IMR-90 (cell line): ENCODE data around the gene TEX53. TPM values are rescaled to one million over a fixed set of nuclear protein-coding genes. Genes with fewer than 3 reads are reported as not detected.

Experiments used
- ATAC-seq: fragments of 200-7000 bp; cut with Tn5 transposase; 2 replicates; pipeline ENCODE4 v1.9.1; 2020; ENCODE audit warnings: low read depth, mild to moderate bottlenecking, moderate library complexity
- BruUV-seq: library from RNA; stranded (reverse); fragments of 400-500 nt; replicated peaks from 2 replicates; lab custom pipeline; 2021; lab: Mats Ljungman, UMichigan
- CTCF ChIA-PET: fragments of 300-600 bp; formaldehyde crosslinking; extraction: SDS; loops from one replicate; lab custom pipeline; 2021; ENCODE audit warnings: antibody characterized with exemption; lab: Yijun Ruan, JAX
- POLR2A ChIA-PET: fragments of 300-600 bp; sonication (Branson Sonifier 250); formaldehyde crosslinking; loops from one replicate; lab custom pipeline; 2022; ENCODE audit warnings: antibody characterized with exemption; ENCODE audit not compliant: unreplicated experiment; lab: Charles Lee
- DNase-seq: peaks from one replicate; pipeline ENCODE4 v3.0.0; 2013
- H2AFZ ChIP-seq: replicated peaks from 2 replicates; pipeline ENCODE3; 2013; ENCODE audit warnings: low read length, mild to moderate bottlenecking; ENCODE audit not compliant: poor library complexity
- H2AK5ac ChIP-seq: 2 replicates; pipeline ENCODE4 v1.6.1; 2013; ENCODE audit warnings: low read depth, low read length, inconsistent platforms
- H2AK9ac ChIP-seq: replicated peaks from 2 replicates; pipeline ENCODE3; 2013; ENCODE audit warnings: mild to moderate bottlenecking, low read depth, low read length, moderate library complexity; ENCODE audit not compliant: poor library complexity
- H2BK120ac ChIP-seq: 2 replicates; pipeline ENCODE4 v1.6.1; 2013; ENCODE audit warnings: low read depth, low read length, inconsistent platforms
- H2BK15ac ChIP-seq: 3 replicates; pipeline ENCODE4 v1.6.1; 2013; ENCODE audit warnings: low read depth, low read length, inconsistent platforms
- H2BK20ac ChIP-seq: 2 replicates; pipeline ENCODE4 v1.6.1; 2013; ENCODE audit warnings: low read depth, mild to moderate bottlenecking, inconsistent platforms, low read length, moderate library complexity
- H2BK5ac ChIP-seq: 2 replicates; pipeline ENCODE4 v1.6.1; 2013; ENCODE audit warnings: mild to moderate bottlenecking, low read depth, low read length, inconsistent platforms; ENCODE audit not compliant: poor library complexity, severe bottlenecking
- H3K14ac ChIP-seq: replicated peaks from 2 replicates; pipeline ENCODE4 v1.6.1; 2013; ENCODE audit warnings: low read depth, low read length, inconsistent platforms
- H3K18ac ChIP-seq: 2 replicates; pipeline ENCODE4 v1.6.1; 2013; ENCODE audit warnings: low read depth, low read length, control low read depth
- H3K23ac ChIP-seq: 2 replicates; pipeline ENCODE4 v1.6.1; 2013; ENCODE audit warnings: low read depth, low read length, inconsistent platforms
- H3K27ac ChIP-seq: 2 replicates; pipeline ENCODE4 v1.5.1; 2013; ENCODE audit warnings: mild to moderate bottlenecking, control low read depth, low read length; ENCODE audit not compliant: insufficient read depth
- H3K27me3 ChIP-seq: 2 replicates; pipeline ENCODE4 v1.6.1; 2013; ENCODE audit warnings: low read length; ENCODE audit not compliant: control insufficient read depth, insufficient read depth
- H3K36me3 ChIP-seq: 2 replicates; pipeline ENCODE4 v1.6.1; 2013; ENCODE audit warnings: low read length, mixed read lengths; ENCODE audit not compliant: control insufficient read depth, insufficient read depth
- H3K4ac ChIP-seq: 2 replicates; pipeline ENCODE4 v1.6.1; 2013; ENCODE audit warnings: low read depth, low read length, inconsistent platforms
- H3K4me1 ChIP-seq: 2 replicates; pipeline ENCODE4 v1.6.1; 2013; ENCODE audit warnings: low read length, mixed read lengths; ENCODE audit not compliant: control insufficient read depth, insufficient read depth
- H3K4me2 ChIP-seq: 2 replicates; pipeline ENCODE4 v1.6.1; 2013; ENCODE audit warnings: low read depth, mild to moderate bottlenecking, control low read depth, low read length, moderate library complexity
- H3K4me3 ChIP-seq: 2 replicates; pipeline ENCODE4 v1.5.1; 2013; ENCODE audit warnings: low read depth, mild to moderate bottlenecking, control low read depth, low read length, moderate library complexity; ENCODE audit not compliant: insufficient read depth
- H3K56ac ChIP-seq: 2 replicates; pipeline ENCODE4 v1.6.1; 2013; ENCODE audit warnings: low read length, inconsistent platforms; ENCODE audit not compliant: insufficient read depth; ENCODE audit errors: extremely low read depth
- H3K79me1 ChIP-seq, 2 experiments: 2 replicates each; pipeline ENCODE4 v1.6.1; 2013; ENCODE audit warnings: low read length in 2 of 2, inconsistent platforms in 1 of 2, low read depth in 1 of 2
- H3K9ac ChIP-seq: 2 replicates; pipeline ENCODE4 v1.6.1; 2013; ENCODE audit warnings: low read depth, low read length, control low read depth
- H3K9me1 ChIP-seq: 2 replicates; pipeline ENCODE4 v1.6.1; 2013; ENCODE audit warnings: low read length, inconsistent platforms; ENCODE audit not compliant: insufficient read depth
- H3K9me3 ChIP-seq: 2 replicates; pipeline ENCODE4 v1.6.1; 2013; ENCODE audit warnings: low read length; ENCODE audit not compliant: control insufficient read depth, insufficient read depth
- H4K20me1 ChIP-seq: 2 replicates; pipeline ENCODE4 v1.6.1; 2013; ENCODE audit warnings: low read length, inconsistent platforms; ENCODE audit not compliant: insufficient read depth
- H4K5ac ChIP-seq: 2 replicates; pipeline ENCODE4 v1.6.1; 2013; ENCODE audit warnings: mild to moderate bottlenecking, low read depth, low read length, control low read depth
- H4K8ac ChIP-seq, 2 experiments: 2 replicates each; pipeline ENCODE4 v1.6.1; 2013; ENCODE audit warnings: low read depth in 2 of 2, low read length in 2 of 2, control low read depth in 1 of 2, inconsistent platforms in 1 of 2
- H4K91ac ChIP-seq: 2 replicates; pipeline ENCODE4 v1.6.1; 2013; ENCODE audit warnings: low read depth, low read length, inconsistent platforms; ENCODE audit not compliant: insufficient read depth
- BHLHE40 ChIP-seq: fragments of 150-350 bp; IDR thresholded peaks from 2 replicates; pipeline ENCODE4 v1.6.1; 2016; ENCODE audit warnings: mild to moderate bottlenecking, low read depth, low read length
- CEBPB ChIP-seq: IDR thresholded peaks from 2 replicates; pipeline ENCODE4 v1.6.1; 2012; ENCODE audit warnings: low read depth, low read length, improper control_type of control experiment
- FOS ChIP-seq: fragments of 150-350 bp; IDR thresholded peaks from 2 replicates; pipeline ENCODE4 v1.6.1; 2016; ENCODE audit warnings: low read depth, low read length
- MAZ ChIP-seq: IDR thresholded peaks from 2 replicates; pipeline ENCODE4 v1.6.1; 2012; ENCODE audit warnings: low read depth, mild to moderate bottlenecking, low read length, improper control_type of control experiment, moderate library complexity, borderline replicate concordance
- MXI1 ChIP-seq: IDR thresholded peaks from 2 replicates; pipeline ENCODE4 v1.6.1; 2012; ENCODE audit warnings: low read depth, mild to moderate bottlenecking, low read length, moderate library complexity, borderline replicate concordance
- NFE2L2 ChIP-seq: fragments of 150-350 bp; IDR thresholded peaks from 2 replicates; pipeline ENCODE4 v1.6.1; 2016; ENCODE audit warnings: low read depth, mild to moderate bottlenecking, low read length
- RCOR1 ChIP-seq: IDR thresholded peaks from 2 replicates; pipeline ENCODE4 v1.6.1; 2012; ENCODE audit warnings: mild to moderate bottlenecking, low read length, improper control_type of control experiment; ENCODE audit not compliant: insufficient replicate concordance
- RFX5 ChIP-seq: IDR thresholded peaks from 2 replicates; pipeline ENCODE4 v1.8.0; 2012; ENCODE audit warnings: low read depth, mild to moderate bottlenecking, low read length, moderate library complexity
- SMC3 ChIP-seq: fragments of 150-350 bp; IDR thresholded peaks from 2 replicates; pipeline ENCODE4 v1.6.1; 2016; ENCODE audit warnings: low read depth, mild to moderate bottlenecking, antibody characterized with exemption, low read length, moderate library complexity
- USF2 ChIP-seq: fragments of 150-350 bp; IDR thresholded peaks from 2 replicates; pipeline ENCODE4 v1.6.1; 2017; ENCODE audit warnings: mild to moderate bottlenecking, antibody characterized with exemption, low read length, low read depth
- WGBS, 2 experiments: methylation state at CpG; one replicate each; pipeline versions ENCODE4 v1.1.5 to v1.1.7; 2013; ENCODE audit warnings: missing lambda C conversion rate in 2 of 2; ENCODE audit not compliant: insufficient read length in 1 of 2; ENCODE audit errors: extremely low coverage in 2 of 2; 5-methylcytosine and 5-hydroxymethylcytosine counted together
- dilution Hi-C: fragments of 300-500 bp; cut with HindIII; formaldehyde crosslinking; loops from one replicate; pipeline ENCODE4 v1.14.3; 2018; ENCODE audit warnings: low sequenced_read_pairs; ENCODE audit not compliant: unreplicated experiment
- in situ Hi-C: fragments of 300-500 bp; cut with MboI; formaldehyde crosslinking; loops from 3 replicates; pipeline ENCODE4 v1.14.3; 2019; ENCODE audit warnings: low sequenced_read_pairs, inconsistent platforms, mixed read lengths
- intact Hi-C: fragments of 100-400 bp; cut with micrococcal nuclease; formaldehyde crosslinking; loops from 2 replicates; pipeline ENCODE4 v1.10.0; 2022
- polyA plus RNA-seq, 3 experiments: library from polyadenylated mRNA; depleted of rRNA; stranded (reverse); fragments of >200 nt; gene quantifications; 2 replicates each; pipeline ENCODE4 v1.2.3, GENCODE V29; 2012; ENCODE audit warnings: low replicate concordance in 1 of 3
- total RNA-seq: library from RNA; depleted of rRNA; stranded (reverse); fragments of >200 nt; gene quantifications from 2 replicates; pipeline ENCODE4 v1.2.3, GENCODE V29; 2012
- TF ChIP-seq, protein P1 (sequence below): fragments of 150-350 bp; IDR thresholded peaks from 2 replicates; pipeline ENCODE4 v1.6.1; 2016; ENCODE audit warnings: low read depth, mild to moderate bottlenecking, low read length, moderate library complexity, borderline replicate concordance

TEX53 gene
- total and polyA plus RNA-seq, 2 of the 4 experiments (the other 2 are of a cell fraction), result not detected

GRCh38 chr9:114643896-114644295 is 13.7 kb downstream of the TEX53 start:
- intact Hi-C loops (no loop called here), dilution Hi-C loops (no loop called here), in situ Hi-C loops (loop anchor here (10.0 kb wide), 1 partner anchor 209 kb away; no protein-coding TSS in a partner anchor)
- Histone ChIP-seq H3K79me1 (no peaks in the 10 kb centered on the region), H3K27me3 (no peaks in the 10 kb centered on the region), H3K9me1 (peaks cover 4% of the 10 kb centered on the region; the same call in 1 of the 2 replicates), H3K4me1 (no peaks in the 10 kb centered on the region), H3K4ac (no peak overlapping the region), H2BK5ac (no peak overlapping the region), H2AK5ac (no peak overlapping the region), H3K18ac (no peak overlapping the region), H2BK15ac (no peak overlapping the region), H2AFZ (no peak overlapping the region), H3K27ac (no peak overlapping the region), H3K36me3 (peaks cover 16% of the 10 kb centered on the region), H4K8ac (no peak overlapping the region), H3K56ac (no peak overlapping the region), H3K4me2 (no peak overlapping the region), H4K20me1 (no peaks in the 10 kb centered on the region), H4K5ac (no peak overlapping the region), H3K23ac (no peak overlapping the region), H2BK20ac (no peak overlapping the region), H2BK120ac (no peak overlapping the region), H4K91ac (no peak overlapping the region), H2AK9ac (no peak overlapping the region), H3K9me3 (no peaks in the 10 kb centered on the region), H3K14ac (no peak overlapping the region), H3K9ac (no peak overlapping the region), H3K4me3 (no peak overlapping the region)
- ChIA-PET POLR2A (no interaction called here), CTCF (no interaction called here)
- no TSS peak for BruUV-seq
- TF ChIP-seq RCOR1 (no peak), SMC3 (no peak), CEBPB (no peak), USF2 (no peak), BHLHE40 (no peak), MAZ (no peak), MXI1 (no peak), FOS (no peak), RFX5 (no peak), NFE2L2 (no peak)
- TF ChIP-seq, protein P1, sequence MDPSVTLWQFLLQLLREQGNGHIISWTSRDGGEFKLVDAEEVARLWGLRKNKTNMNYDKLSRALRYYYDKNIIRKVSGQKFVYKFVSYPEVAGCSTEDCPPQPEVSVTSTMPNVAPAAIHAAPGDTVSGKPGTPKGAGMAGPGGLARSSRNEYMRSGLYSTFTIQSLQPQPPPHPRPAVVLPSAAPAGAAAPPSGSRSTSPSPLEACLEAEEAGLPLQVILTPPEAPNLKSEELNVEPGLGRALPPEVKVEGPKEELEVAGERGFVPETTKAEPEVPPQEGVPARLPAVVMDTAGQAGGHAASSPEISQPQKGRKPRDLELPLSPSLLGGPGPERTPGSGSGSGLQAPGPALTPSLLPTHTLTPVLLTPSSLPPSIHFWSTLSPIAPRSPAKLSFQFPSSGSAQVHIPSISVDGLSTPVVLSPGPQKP, result no peak
- 75% methylated on average over 2 of the region's 5 CpGs; no CpG with 5 or more reads in 1 of the 2 experiments for WGBS, 2 experiments
- ATAC-seq (no peak), DNase-seq (no peak)
